HL-60/S4 treated with retinoic acid at 250 ng/mL for 4 days and 3 days (cell line): ENCODE measurements around the gene DGKA.

ENCODE experiments used
- in situ Hi-C: fragments of 300-500 bp; cut with MboI; formaldehyde crosslinking; loops from 2 replicates; pipeline ENCODE4 v1.7.0; 2022; ENCODE audit warnings: low sequenced_read_pairs

DGKA gene

GRCh38 chr12:55931317-55931779 is 386 bp downstream of the DGKA start:
- in situ Hi-C loops = no loop called here

- in situ Hi-C loops = no loop called here
Observed at GRCh38 chr12:55931780-55932550, 1.0 kb downstream of the DGKA start.

- in situ Hi-C loops = no loop called here
Observed at GRCh38 chr12:55932551-55932910, 1.6 kb downstream of the DGKA start.

GRCh38 chr12:55933169-55933798 is 2.3 kb downstream of the DGKA start:
- in situ Hi-C loops = no loop called here

- in situ Hi-C loops = no loop called here
Observed at GRCh38 chr12:55933799-55934742, 3.1 kb downstream of the DGKA start.

GRCh38 chr12:55934773-55935172 is 3.8 kb downstream of the DGKA start:
- in situ Hi-C loops = no loop called here

- in situ Hi-C loops = no loop called here
Observed at GRCh38 chr12:55935738-55936151, 4.8 kb downstream of the DGKA start.

- in situ Hi-C loops = no loop called here
Observed at GRCh38 chr12:55937981-55938380, 7.0 kb downstream of the DGKA start.

GRCh38 chr12:55938826-55939501 is 8.0 kb downstream of the DGKA start:
- in situ Hi-C loops = no loop called here

- in situ Hi-C loops = no loop called here
Observed at GRCh38 chr12:55940065-55940732, 9.2 kb downstream of the DGKA start.

GRCh38 chr12:55942055-55942454 is 11.1 kb downstream of the DGKA start:
- in situ Hi-C loops = no loop called here

- in situ Hi-C loops = no loop called here
Observed at GRCh38 chr12:55942577-55943136, 11.7 kb downstream of the DGKA start.

GRCh38 chr12:55946553-55946952 is 15.6 kb downstream of the DGKA start:
- in situ Hi-C loops = no loop called here

GRCh38 chr12:55955344-55955743 is 24.4 kb downstream of the DGKA start:
- in situ Hi-C loops = no loop called here

- in situ Hi-C loops = no loop called here
Observed at GRCh38 chr12:55955800-55956508, 25.0 kb downstream of the DGKA start.

- in situ Hi-C loops = no loop called here
Observed at GRCh38 chr12:55957106-55957859, 26.3 kb downstream of the DGKA start.

- in situ Hi-C loops = no loop called here
Observed at GRCh38 chr12:55963760-55964159, 32.8 kb downstream of the DGKA start.

GRCh38 chr12:55965240-55965639 is 34.3 kb downstream of the DGKA start:
- in situ Hi-C loops = no loop called here
